Adipocyte (in vitro differentiated cells): ENCODE data around the gene FERMT2.

Source experiments
- DNase-seq: peaks from one replicate; pipeline ENCODE4 v3.0.0-alpha.2; 2015; ENCODE audit warnings: low read depth
- H3K27me3 ChIP-seq: replicated peaks from 2 replicates; pipeline ENCODE4 v1.7.0; 2013; ENCODE audit warnings: mild to moderate bottlenecking, low read length, moderate library complexity; ENCODE audit not compliant: control insufficient read depth, insufficient read depth
- H3K36me3 ChIP-seq: 2 replicates; pipeline ENCODE4 v1.7.0; 2013; ENCODE audit warnings: low read length, mild to moderate bottlenecking, moderate library complexity; ENCODE audit not compliant: control insufficient read depth, insufficient read depth, severe bottlenecking
- H3K4me1 ChIP-seq: 2 replicates; pipeline ENCODE4 v1.7.0; 2013; ENCODE audit warnings: mild to moderate bottlenecking, low read length, moderate library complexity; ENCODE audit not compliant: control insufficient read depth, insufficient read depth
- H3K4me3 ChIP-seq: 2 replicates; pipeline ENCODE4 v1.7.0; 2013; ENCODE audit warnings: mild to moderate bottlenecking, low read length, moderate library complexity
- H3K9ac ChIP-seq: 2 replicates; pipeline ENCODE4 v1.7.0; 2013; ENCODE audit warnings: mild to moderate bottlenecking, low read length, moderate library complexity
- H3K9me3 ChIP-seq: 2 replicates; pipeline ENCODE4 v1.7.0; 2013; ENCODE audit warnings: mild to moderate bottlenecking, low read length, moderate library complexity; ENCODE audit not compliant: control insufficient read depth

The FERMT2 gene

DNA sequence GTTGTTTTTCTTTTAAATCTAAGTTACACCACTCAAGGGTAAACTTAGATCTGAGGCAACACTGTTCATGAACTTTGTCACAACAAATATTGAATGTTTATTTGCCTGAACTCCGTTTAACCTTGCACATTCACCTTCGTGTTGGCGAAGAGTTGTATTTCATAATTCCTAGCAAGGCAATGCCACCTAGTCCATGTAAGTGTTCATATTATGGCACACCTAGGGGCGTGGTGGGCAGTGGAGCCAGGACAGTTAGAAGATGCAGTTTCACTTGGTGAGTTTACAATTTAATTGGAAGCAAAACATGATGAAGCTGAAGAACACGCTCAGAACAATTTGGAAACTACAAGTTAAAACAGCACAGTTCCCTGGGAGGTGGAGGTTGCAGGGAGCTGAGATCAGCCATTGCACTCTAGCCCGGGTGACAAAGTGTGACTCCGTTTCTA, 129.0 kb downstream of the FERMT2 start:
- DNase-seq = no peak
- H3K36me3 ChIP-seq = no peaks in the 10 kb centered on the region
- no peaks in the 10 kb centered on the region for H3K9me3 ChIP-seq
- no peaks in the 10 kb centered on the region for H3K27me3 ChIP-seq
- peaks cover 12% of the 10 kb centered on the region for H3K4me1 ChIP-seq
- no peak overlapping the region for H3K9ac ChIP-seq
- no peak overlapping the region for H3K4me3 ChIP-seq

DNA sequence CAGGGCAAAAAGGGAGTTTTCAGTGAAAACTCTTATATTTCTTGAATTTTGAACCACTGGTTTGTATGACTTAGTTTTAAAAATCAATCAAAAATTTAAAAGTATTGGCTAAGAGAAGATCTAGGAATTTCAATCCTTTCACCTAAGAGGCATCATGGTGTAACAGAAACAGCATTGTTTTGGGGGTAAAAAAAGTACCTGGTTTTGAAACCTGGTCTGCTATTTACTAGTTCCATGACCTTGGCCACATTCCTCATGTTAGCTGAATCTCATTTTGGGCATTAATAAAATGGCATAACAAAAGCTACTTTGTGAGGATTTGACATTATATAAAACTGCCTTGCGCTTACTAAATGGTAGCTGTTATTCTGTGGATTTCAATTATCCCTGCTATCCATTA, 142.7 kb downstream of the FERMT2 start:
- H3K4me3 ChIP-seq = no peak overlapping the region
- H3K9ac ChIP-seq = no peak overlapping the region
- H3K4me1 ChIP-seq = no peaks in the 10 kb centered on the region
- H3K36me3 ChIP-seq = no peaks in the 10 kb centered on the region
- H3K9me3 ChIP-seq = no peaks in the 10 kb centered on the region
- H3K27me3 ChIP-seq = no peaks in the 10 kb centered on the region
- no peak for DNase-seq
